Stomach smooth muscle (tissue), 2 donors: ENCODE data around the gene PPFIA3.
"Not testable (repeated sequence)": the region's sequence is repeated elsewhere in the genome, so short reads cannot be mapped to it uniquely, and the experiment has no call there.

Experiments used
- H3K27ac ChIP-seq: one replicate; pipeline ENCODE4 v1.7.0; 2013; ENCODE audit warnings: mild to moderate bottlenecking, low read length, inconsistent platforms
- H3K27me3 ChIP-seq, 2 donors: one replicate each; pipeline ENCODE4 v1.7.0; 2013; ENCODE audit warnings: low read length in 2 of 2; ENCODE audit not compliant: insufficient read depth in 2 of 2, control insufficient read depth in 1 of 2
- H3K36me3 ChIP-seq, 2 donors: one replicate each; pipeline ENCODE4 v1.7.0; 2013; ENCODE audit warnings: low read length in 2 of 2; ENCODE audit not compliant: control insufficient read depth in 2 of 2, insufficient read depth in 2 of 2
- H3K4me1 ChIP-seq: one replicate; pipeline ENCODE4 v1.7.0; 2013; ENCODE audit warnings: low read length; ENCODE audit not compliant: control insufficient read depth, insufficient read depth
- H3K4me3 ChIP-seq, 2 donors: one replicate each; pipeline ENCODE4 v1.7.0; 2013; ENCODE audit warnings: low read length in 2 of 2
- H3K9ac ChIP-seq, 2 donors: one replicate each; pipeline ENCODE4 v1.7.0; 2013; ENCODE audit warnings: low read length in 2 of 2, mild to moderate bottlenecking in 1 of 2
- H3K9me3 ChIP-seq, 2 donors: one replicate each; pipeline ENCODE4 v1.7.0; 2013; ENCODE audit warnings: low read length in 2 of 2; ENCODE audit not compliant: control insufficient read depth in 2 of 2
- donor health status: healthy.
- donor health status: Pancreatic carcinoma.

Gene PPFIA3

GRCh38 chr19:49116544-49116943, 2.8 kb upstream of the PPFIA3 start:
- H3K27me3 ChIP-seq: no peaks in the 10 kb centered on the region
- no peak overlapping the region for H3K9ac ChIP-seq
- H3K9me3 ChIP-seq: no peaks in the 10 kb centered on the region
- peaks cover 0 to 3% of the 10 kb centered on the region in 2 donors for H3K36me3 ChIP-seq
- no peak overlapping the region for H3K4me3 ChIP-seq
- peaks cover 35% of the 10 kb centered on the region for H3K4me1 ChIP-seq
- H3K27ac ChIP-seq: no peak overlapping the region

- peaks cover 0 to 3% of the 10 kb centered on the region in 2 donors for H3K36me3 ChIP-seq
- peak overlapping the region; percentile 42 to 74 for H3K9ac ChIP-seq
- H3K27ac ChIP-seq: peak overlapping the region; percentile 84
- H3K4me1 ChIP-seq: peaks cover 32% of the 10 kb centered on the region
- no peaks in the 10 kb centered on the region for H3K9me3 ChIP-seq
- no peaks in the 10 kb centered on the region for H3K27me3 ChIP-seq
- H3K4me3 ChIP-seq: peak overlapping the region; percentile 76 to 78
These were observed 1.4 kb upstream of the PPFIA3 start for GRCh38 chr19:49117677-49118564.

- H3K9ac ChIP-seq: peak within 1 kb of the TSS; percentile 71 to 74
- H3K36me3 ChIP-seq: peaks cover 0 to 3% of the 10 kb centered on the region in 2 donors
- peaks cover 29% of the 10 kb centered on the region for H3K4me1 ChIP-seq
- H3K4me3 ChIP-seq: peak within 1 kb of the TSS; percentile 76 to 78
- H3K27me3 ChIP-seq: no peaks in the 10 kb centered on the region
- no peaks in the 10 kb centered on the region for H3K9me3 ChIP-seq
- peak within 1 kb of the TSS; percentile 84 for H3K27ac ChIP-seq
These were observed 556 bp upstream of the PPFIA3 start, which contains the start of gene C19orf73 for GRCh38 chr19:49118565-49119410. C19orf73 (minus strand) TSS chr19:49119143; CDS start chr19:49119022, 121 bp downstream.

- Histone ChIP-seq H3K9ac (no peak overlapping the region), H3K4me1 (peaks cover 26% of the 10 kb centered on the region), H3K4me3 (peak overlapping the region in 1 of 2 donors; percentile 57), H3K36me3 (peaks cover 0 to 3% of the 10 kb centered on the region in 2 donors), H3K27me3 (no peaks in the 10 kb centered on the region), H3K27ac (no peak overlapping the region), H3K9me3 (no peaks in the 10 kb centered on the region)
These were observed 960 bp downstream of the PPFIA3 start for GRCh38 chr19:49120325-49120683.

- Histone ChIP-seq H3K4me3 (no peak overlapping the region), H3K27me3 (no peaks in the 10 kb centered on the region), H3K4me1 (peaks cover 28% of the 10 kb centered on the region), H3K9ac (no peak overlapping the region), H3K27ac (no peak overlapping the region), H3K9me3 (no peaks in the 10 kb centered on the region), H3K36me3 (peaks cover 0 to 3% of the 10 kb centered on the region in 2 donors)
These were observed 1.5 kb downstream of the PPFIA3 start for GRCh38 chr19:49120868-49121267.

DNA sequence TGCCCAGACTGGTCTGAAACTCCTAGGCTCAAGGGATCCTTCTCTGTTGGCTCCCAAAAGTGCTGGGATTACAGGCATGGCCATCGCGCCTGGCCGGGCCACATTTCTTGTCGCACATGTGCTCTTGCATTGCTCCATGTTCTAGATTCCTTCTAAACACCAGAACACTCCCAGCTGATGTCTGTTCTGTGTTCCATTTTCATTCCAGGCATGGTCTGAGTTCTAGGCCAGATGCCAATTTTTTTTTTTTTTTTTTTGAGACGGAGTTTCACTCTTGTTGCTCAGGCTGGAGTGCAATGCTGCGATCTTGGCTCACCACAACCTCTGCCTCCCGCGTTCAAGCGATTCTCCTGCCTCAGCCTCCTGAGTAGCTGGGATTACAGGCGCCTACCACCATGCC, 2.5 kb downstream of the PPFIA3 start:
- not testable (repeated sequence) for H3K27me3 ChIP-seq, H3K4me3 ChIP-seq, H3K9me3 ChIP-seq, H3K36me3 ChIP-seq, H3K27ac ChIP-seq, H3K9ac ChIP-seq
- peaks cover 25% of the 10 kb centered on the region for H3K4me1 ChIP-seq

- H3K27ac ChIP-seq, H3K36me3 ChIP-seq, H3K4me3 ChIP-seq, H3K9ac ChIP-seq, H3K27me3 ChIP-seq, H3K9me3 ChIP-seq: not testable (repeated sequence)
- H3K4me1 ChIP-seq: peaks cover 24% of the 10 kb centered on the region
These were observed 3.9 kb downstream of the PPFIA3 start for GRCh38 chr19:49123285-49123684.

DNA sequence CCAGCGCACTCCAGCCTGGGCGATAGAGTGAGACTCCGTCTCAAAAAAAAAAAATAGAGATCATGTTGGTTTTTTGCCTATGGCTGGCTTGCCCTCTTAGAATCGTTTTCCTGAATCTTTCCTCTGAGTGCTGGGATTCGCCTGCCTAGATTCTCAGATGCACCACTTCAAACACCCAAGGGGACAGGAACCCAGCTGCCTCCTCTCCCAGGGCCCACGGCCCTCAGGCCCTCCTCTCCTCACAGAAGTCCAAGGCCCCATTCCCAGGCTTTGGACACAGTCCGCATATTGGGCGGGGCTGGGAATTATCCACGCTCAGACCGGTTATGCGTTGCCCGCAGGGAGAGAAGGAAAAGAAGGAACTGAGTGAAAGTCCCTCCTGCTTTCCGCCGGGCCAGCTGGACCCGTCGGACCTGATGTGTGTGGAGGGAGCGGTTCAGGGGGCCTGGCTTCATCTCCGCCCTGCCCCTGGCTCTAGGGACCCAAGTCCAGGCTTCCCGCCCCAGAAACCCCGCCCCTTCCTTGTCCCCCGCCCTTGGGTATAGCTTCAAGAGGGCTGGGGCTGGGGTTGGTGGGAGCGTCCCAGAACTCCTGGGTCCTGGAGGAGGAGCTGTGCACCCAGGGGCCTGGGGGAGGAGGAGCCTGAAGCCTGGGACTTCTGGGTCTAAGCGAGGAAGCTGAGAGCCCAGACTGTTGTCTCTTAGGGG, 5.8 kb downstream of the PPFIA3 start:
- Histone ChIP-seq H3K27ac (no peak overlapping the region), H3K9ac (no peak overlapping the region), H3K4me3 (no peak overlapping the region), H3K9me3 (no peaks in the 10 kb centered on the region), H3K27me3 (no peaks in the 10 kb centered on the region), H3K36me3 (no peaks in the 10 kb centered on the region), H3K4me1 (peaks cover 16% of the 10 kb centered on the region)

- H3K9ac ChIP-seq: no peak overlapping the region
- no peaks in the 10 kb centered on the region for H3K9me3 ChIP-seq
- H3K27me3 ChIP-seq: no peaks in the 10 kb centered on the region
- H3K4me1 ChIP-seq: peaks cover 14% of the 10 kb centered on the region
- H3K4me3 ChIP-seq: no peak overlapping the region
- no peaks in the 10 kb centered on the region for H3K36me3 ChIP-seq
- H3K27ac ChIP-seq: no peak overlapping the region
These were observed 7.2 kb downstream of the PPFIA3 start for GRCh38 chr19:49126575-49126974.

DNA sequence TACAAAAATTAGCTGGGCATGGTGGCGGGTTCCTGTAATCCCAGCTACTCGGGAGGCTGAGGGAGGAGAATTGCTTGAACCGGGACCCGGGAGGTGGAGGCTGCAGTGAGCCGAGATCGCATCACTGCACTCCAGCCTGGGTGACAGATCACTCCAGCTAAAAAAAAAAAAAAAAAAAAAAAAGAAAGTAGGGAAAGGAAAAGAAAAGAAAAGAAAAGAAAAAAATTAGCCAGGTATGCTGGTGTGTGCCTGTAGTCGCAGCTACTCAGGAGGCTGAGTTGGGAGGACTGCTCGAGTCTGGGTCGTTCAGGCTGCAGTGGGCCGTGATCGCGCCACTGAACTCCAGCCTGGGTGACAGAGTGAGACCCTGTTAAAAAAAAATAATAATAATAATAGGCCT, 7.9 kb downstream of the PPFIA3 start:
- H3K27me3 ChIP-seq, H3K9me3 ChIP-seq, H3K4me3 ChIP-seq, H3K36me3 ChIP-seq, H3K27ac ChIP-seq, H3K9ac ChIP-seq: not testable (repeated sequence)
- H3K4me1 ChIP-seq: peaks cover 14% of the 10 kb centered on the region
